ENCODE measurements around the gene BUD23. TPM values are rescaled to one million over a fixed set of nuclear protein-coding genes. Genes with fewer than 3 reads are reported as not detected.

The BUD23 gene
- total RNA-seq, 1 experiment from 2014 or later: 168 TPM

GRCh38 chr7:73742753-73743641 is 59.6 kb downstream of the BUD23 start (continued):
- no peak for TF ChIP-seq REST (IDR thresholded peaks at IDR 0.05; ENCODE audit: low read depth)

- ATAC-seq: no peak
- POLR2A ChIA-PET: interaction anchor here (1.8 kb wide), 1 partner anchor 10 kb away, joined by 5 read pairs; no protein-coding TSS in a partner anchor
- H2AFZ ChIP-seq (ENCODE audit: low read depth, low read length, poor library complexity, severe bottlenecking): no peak overlapping the region
- TF ChIP-seq CEBPB (IDR thresholded peaks at IDR 0.05; ENCODE audit: low read depth): no peak
- TF ChIP-seq SRF (IDR thresholded peaks at IDR 0.05; ENCODE audit: low read depth): no peak
- TF ChIP-seq ZNF274 (IDR thresholded peaks at IDR 0.05; ENCODE audit: low read depth, low read length): no peak
- no peak for TF ChIP-seq EZH2phosphoT487 (IDR thresholded peaks at IDR 0.05; ENCODE audit: borderline replicate concordance)
- no peak for TF ChIP-seq POLR2A (IDR thresholded peaks at IDR 0.05; ENCODE audit: borderline replicate concordance, extremely low read depth, insufficient read depth, insufficient read length)
- no peaks in the 10 kb centered on the region for H3K36me3 ChIP-seq (ENCODE audit: control insufficient read depth in 1 of 2, insufficient read depth in 2 of 2, low read length in 2 of 2)
- no peaks in the 10 kb centered on the region for H3K27me3 ChIP-seq (ENCODE audit: insufficient read depth, low read length)
- peaks cover 25 to 35% of the 10 kb centered on the region in 2 experiments for H3K4me1 ChIP-seq (ENCODE audit: control insufficient read depth in 1 of 2, insufficient read depth in 2 of 2, low read length in 2 of 2)
- H3K4me2 ChIP-seq (ENCODE audit: low read length): no peak overlapping the region
- no peaks in the 10 kb centered on the region for H4K20me1 ChIP-seq (ENCODE audit: insufficient read depth)
- intact Hi-C loops (cut with micrococcal nuclease): no loop called here
- no peak overlapping the region for H3K4me3 ChIP-seq (replicated peaks in 1 of 2; ENCODE audit: low read depth in 1 of 2, low read length in 2 of 2)
- RAD21 ChIA-PET (ENCODE audit: low non-redundant PET in 1 of 2, low total read pairs in 2 of 2, uncharacterized antibody in 2 of 2, unreplicated experiment in 2 of 2): interaction anchor here in 1 of 2 experiments (1.2 kb wide), 1 partner anchor 11 kb away, joined by 3 read pairs; no protein-coding TSS in a partner anchor
- no peaks in the 10 kb centered on the region for H3K9me2 ChIP-seq (ENCODE audit: insufficient read depth)
- no peak for DNase-seq (ENCODE audit: low read depth, low spot score)
- H3K27ac ChIP-seq (ENCODE audit: low read depth, low read length): no peak overlapping the region
- CTCF ChIA-PET: no interaction called here
- BruUV-seq (replicated peaks): no TSS peak
- no peaks in the 10 kb centered on the region for H3K9me3 ChIP-seq (ENCODE audit: control insufficient read depth in 1 of 2, insufficient read depth in 1 of 2, low read depth in 1 of 2, low read length in 2 of 2)
- no peak overlapping the region for H3K9ac ChIP-seq (ENCODE audit: low read length)
- no peaks in the 10 kb centered on the region for H3K79me2 ChIP-seq (ENCODE audit: insufficient read depth, low read length)
Observed at GRCh38 chr7:73746378-73746777, 63.0 kb downstream of the BUD23 start.

MicroRNA genes within 50 kb of the gene (microRNA counts, 767-probe panel; counts per million panel counts)
- not detected for microRNA hsa-miR-4284

Small RNA genes within 50 kb of the gene (microRNA-seq; reads per million reads assigned to microRNA genes)
- not detected for gene MIR4284 (ENCODE audit: borderline number of aligned reads)

Other genes starting within 250 kb of the BUD23 start
- 0.32 TPM for gene FZD9, start 249.8 kb upstream of the BUD23 start, total RNA-seq (2021; ENCODE audit: unreplicated experiment)
- 81.1 TPM for gene BAZ1B, start 161.3 kb upstream of the BUD23 start, total RNA-seq (2021; ENCODE audit: unreplicated experiment)
- 50.4 TPM for gene BCL7B, start 125.9 kb upstream of the BUD23 start, total RNA-seq (2021; ENCODE audit: unreplicated experiment)
- 55.0 TPM for gene TBL2, start 105.0 kb upstream of the BUD23 start, total RNA-seq (2021; ENCODE audit: unreplicated experiment)
- 79.4 TPM for gene MLXIPL, start 59.1 kb upstream of the BUD23 start, total RNA-seq (2021; ENCODE audit: unreplicated experiment)
- gene VPS37D, start 15.8 kb upstream of the BUD23 start, total RNA-seq (2021; ENCODE audit: unreplicated experiment): 9.5 TPM
- 8.5 TPM for gene DNAJC30, start 144 bp upstream of the BUD23 start, total RNA-seq (2021; ENCODE audit: unreplicated experiment)
- gene STX1A, start 36.1 kb downstream of the BUD23 start, total RNA-seq (2021; ENCODE audit: unreplicated experiment): 39.4 TPM
- 69.8 TPM for gene ABHD11, start 55.2 kb downstream of the BUD23 start, total RNA-seq (2021; ENCODE audit: unreplicated experiment)
- 19.2 TPM for gene CLDN3, start 86.7 kb downstream of the BUD23 start, total RNA-seq (2021; ENCODE audit: unreplicated experiment)
- gene CLDN4, start 147.4 kb downstream of the BUD23 start, total RNA-seq (2021; ENCODE audit: unreplicated experiment): 234 TPM
- gene METTL27, start 158.9 kb downstream of the BUD23 start, total RNA-seq (2021; ENCODE audit: unreplicated experiment): 30.4 TPM
- 1.1 TPM for gene TMEM270, start 177.6 kb downstream of the BUD23 start, total RNA-seq (2021; ENCODE audit: unreplicated experiment)